ENCODE data around the gene GALNS. TPM values are rescaled to one million over a fixed set of nuclear protein-coding genes. Genes with fewer than 3 reads are reported as not detected.

Gene GALNS
- total and polyA plus RNA-seq, 9 donors, result 9.8 to 28.5 (median 20.6) TPM

- H3K4me3 ChIP-seq (ENCODE audit: low read length), result no peak overlapping the region
- 40% methylated on average over 1 of the region's 11 CpGs for WGBS (ENCODE audit: insufficient coverage)
- DNase-seq, result no peak
- H3K27ac ChIP-seq (ENCODE audit: low read length), result no peak overlapping the region
- no peaks in the 10 kb centered on the region for H3K4me1 ChIP-seq (ENCODE audit: control insufficient read depth, insufficient read depth, low read length)
- H3K9me3 ChIP-seq (replicated peaks; ENCODE audit: control insufficient read depth, low read depth, low read length), result no peaks in the 10 kb centered on the region
- no peaks in the 10 kb centered on the region for H3K27me3 ChIP-seq (ENCODE audit: control insufficient read depth, insufficient read depth, low read length)
- peaks cover 32% of the 10 kb centered on the region for H3K36me3 ChIP-seq (ENCODE audit: control insufficient read depth, insufficient read depth, low read length)
Measured at GRCh38 chr16:88844419-88845036, 12.2 kb downstream of the GALNS start.

GRCh38 chr16:88843256-88843655, 13.5 kb downstream of the GALNS start:
- H3K27ac ChIP-seq (ENCODE audit: low read length), result no peak overlapping the region
- no peak overlapping the region for H3K4me3 ChIP-seq (ENCODE audit: low read length)
- no peaks in the 10 kb centered on the region for H3K9me3 ChIP-seq (replicated peaks; ENCODE audit: control insufficient read depth, low read depth, low read length)
- no peaks in the 10 kb centered on the region for H3K27me3 ChIP-seq (ENCODE audit: control insufficient read depth, insufficient read depth, low read length)
- no peak for DNase-seq
- peaks cover 34% of the 10 kb centered on the region for H3K36me3 ChIP-seq (ENCODE audit: control insufficient read depth, insufficient read depth, low read length)
- WGBS (ENCODE audit: insufficient coverage), result 88% methylated on average over 20 of the region's 20 CpGs
- H3K4me1 ChIP-seq (ENCODE audit: control insufficient read depth, insufficient read depth, low read length), result no peaks in the 10 kb centered on the region

- H3K4me1 ChIP-seq (ENCODE audit: control insufficient read depth, insufficient read depth, low read length), result no peaks in the 10 kb centered on the region
- 89% methylated on average over 23 of the region's 25 CpGs for WGBS (ENCODE audit: insufficient coverage)
- H3K27me3 ChIP-seq (ENCODE audit: control insufficient read depth, insufficient read depth, low read length), result no peaks in the 10 kb centered on the region
- no peak overlapping the region for H3K4me3 ChIP-seq (ENCODE audit: low read length)
- H3K27ac ChIP-seq (ENCODE audit: low read length), result no peak overlapping the region
- no peak for DNase-seq
- peaks cover 37% of the 10 kb centered on the region for H3K36me3 ChIP-seq (ENCODE audit: control insufficient read depth, insufficient read depth, low read length)
- no peaks in the 10 kb centered on the region for H3K9me3 ChIP-seq (replicated peaks; ENCODE audit: control insufficient read depth, low read depth, low read length)
Measured at GRCh38 chr16:88842806-88843205, 13.9 kb downstream of the GALNS start.

- H3K9me3 ChIP-seq (replicated peaks; ENCODE audit: control insufficient read depth, low read depth, low read length), result no peaks in the 10 kb centered on the region
- H3K4me3 ChIP-seq (ENCODE audit: low read length), result no peak overlapping the region
- no peak overlapping the region for H3K27ac ChIP-seq (ENCODE audit: low read length)
- H3K27me3 ChIP-seq (ENCODE audit: control insufficient read depth, insufficient read depth, low read length), result no peaks in the 10 kb centered on the region
- no peaks in the 10 kb centered on the region for H3K4me1 ChIP-seq (ENCODE audit: control insufficient read depth, insufficient read depth, low read length)
- peaks cover 38% of the 10 kb centered on the region for H3K36me3 ChIP-seq (ENCODE audit: control insufficient read depth, insufficient read depth, low read length)
- no peak for DNase-seq
- WGBS (ENCODE audit: insufficient coverage), result 85% methylated on average over 9 of the region's 15 CpGs
Measured at GRCh38 chr16:88842308-88842756, 14.4 kb downstream of the GALNS start.

- H3K4me3 ChIP-seq (ENCODE audit: low read length), result no peak overlapping the region
- no peak for DNase-seq
- H3K4me1 ChIP-seq (ENCODE audit: control insufficient read depth, insufficient read depth, low read length), result no peaks in the 10 kb centered on the region
- H3K27ac ChIP-seq (ENCODE audit: low read length), result no peak overlapping the region
- no peaks in the 10 kb centered on the region for H3K9me3 ChIP-seq (replicated peaks; ENCODE audit: control insufficient read depth, low read depth, low read length)
- no peaks in the 10 kb centered on the region for H3K27me3 ChIP-seq (ENCODE audit: control insufficient read depth, insufficient read depth, low read length)
- H3K36me3 ChIP-seq (ENCODE audit: control insufficient read depth, insufficient read depth, low read length), result peaks cover 38% of the 10 kb centered on the region
- WGBS (ENCODE audit: insufficient coverage), result 90% methylated on average over 32 of the region's 40 CpGs
Measured at GRCh38 chr16:88841521-88842307, 15.0 kb downstream of the GALNS start.

GRCh38 chr16:88840600-88841215, 16.0 kb downstream of the GALNS start:
- no peak for DNase-seq
- H3K27me3 ChIP-seq (ENCODE audit: control insufficient read depth, insufficient read depth, low read length), result no peaks in the 10 kb centered on the region
- 91% methylated on average over 20 of the region's 30 CpGs for whole genome bisulfite sequencing (ENCODE audit: insufficient coverage)
- H3K27ac ChIP-seq (ENCODE audit: low read length), result no peak overlapping the region
- peaks cover 33% of the 10 kb centered on the region for H3K36me3 ChIP-seq (ENCODE audit: control insufficient read depth, insufficient read depth, low read length)
- no peaks in the 10 kb centered on the region for H3K4me1 ChIP-seq (ENCODE audit: control insufficient read depth, insufficient read depth, low read length)
- H3K4me3 ChIP-seq (ENCODE audit: low read length), result no peak overlapping the region
- no peaks in the 10 kb centered on the region for H3K9me3 ChIP-seq (replicated peaks; ENCODE audit: control insufficient read depth, low read depth, low read length)

GRCh38 chr16:88839745-88840599, 16.8 kb downstream of the GALNS start:
- no peaks in the 10 kb centered on the region for H3K4me1 ChIP-seq (ENCODE audit: control insufficient read depth, insufficient read depth, low read length)
- H3K9me3 ChIP-seq (replicated peaks; ENCODE audit: control insufficient read depth, low read depth, low read length), result no peaks in the 10 kb centered on the region
- peaks cover 35% of the 10 kb centered on the region for H3K36me3 ChIP-seq (ENCODE audit: control insufficient read depth, insufficient read depth, low read length)
- H3K27me3 ChIP-seq (ENCODE audit: control insufficient read depth, insufficient read depth, low read length), result no peaks in the 10 kb centered on the region
- WGBS (ENCODE audit: insufficient coverage), result 84% methylated on average over 22 of the region's 24 CpGs
- no peak for DNase-seq
- no peak overlapping the region for H3K27ac ChIP-seq (ENCODE audit: low read length)
- no peak overlapping the region for H3K4me3 ChIP-seq (ENCODE audit: low read length)

GRCh38 chr16:88839026-88839529, 17.7 kb downstream of the GALNS start:
- Histone ChIP-seq H3K27ac (ENCODE audit: low read length) (no peak overlapping the region), H3K9me3 (replicated peaks; ENCODE audit: control insufficient read depth, low read depth, low read length) (no peaks in the 10 kb centered on the region), H3K4me1 (ENCODE audit: control insufficient read depth, insufficient read depth, low read length) (no peaks in the 10 kb centered on the region), H3K36me3 (ENCODE audit: control insufficient read depth, insufficient read depth, low read length) (peaks cover 38% of the 10 kb centered on the region), H3K27me3 (ENCODE audit: control insufficient read depth, insufficient read depth, low read length) (no peaks in the 10 kb centered on the region), H3K4me3 (ENCODE audit: low read length) (no peak overlapping the region)
- no peak for DNase-seq
- WGBS (ENCODE audit: insufficient coverage), result 82% methylated on average over 39 of the region's 39 CpGs

GRCh38 chr16:88838566-88838965, 18.2 kb downstream of the GALNS start:
- Histone ChIP-seq H3K36me3 (ENCODE audit: control insufficient read depth, insufficient read depth, low read length) (peaks cover 38% of the 10 kb centered on the region), H3K27ac (ENCODE audit: low read length) (no peak overlapping the region), H3K4me3 (ENCODE audit: low read length) (no peak overlapping the region), H3K27me3 (ENCODE audit: control insufficient read depth, insufficient read depth, low read length) (no peaks in the 10 kb centered on the region), H3K9me3 (replicated peaks; ENCODE audit: control insufficient read depth, low read depth, low read length) (no peaks in the 10 kb centered on the region), H3K4me1 (ENCODE audit: control insufficient read depth, insufficient read depth, low read length) (no peaks in the 10 kb centered on the region)
- WGBS (ENCODE audit: insufficient coverage), result 83% methylated on average over 19 of the region's 19 CpGs
- DNase-seq, result no peak
